Measurements from ENCODE around the gene RETNLB.

RETNLB gene, protein sequence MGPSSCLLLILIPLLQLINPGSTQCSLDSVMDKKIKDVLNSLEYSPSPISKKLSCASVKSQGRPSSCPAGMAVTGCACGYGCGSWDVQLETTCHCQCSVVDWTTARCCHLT

DNA sequence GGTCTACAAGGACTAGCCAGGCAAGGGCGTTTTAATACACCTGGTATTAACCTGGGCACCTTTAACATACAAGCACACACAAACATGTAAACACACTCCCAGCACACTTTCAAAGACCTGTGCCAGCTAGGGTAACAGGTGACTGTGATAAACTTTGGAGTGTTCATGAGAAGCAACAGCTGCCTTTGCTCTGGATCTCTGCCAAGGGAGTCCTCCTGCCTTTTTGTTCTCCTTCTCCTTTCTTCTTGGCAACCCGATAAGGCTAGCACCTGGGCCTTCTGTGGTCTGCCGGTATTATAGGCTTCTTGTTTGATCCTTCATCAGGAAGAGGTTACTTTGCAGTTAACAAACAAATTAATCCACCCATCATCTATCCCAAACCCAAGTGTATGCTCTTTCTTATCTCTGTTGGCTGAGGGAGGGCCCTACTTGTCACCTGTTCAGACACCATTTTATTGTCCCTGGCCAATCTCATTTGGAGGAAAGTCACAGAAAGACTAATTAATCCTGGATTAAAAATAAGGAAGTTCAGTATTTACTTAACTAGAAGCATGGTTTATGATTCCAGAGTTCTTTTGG lies at the start of gene RETNLB:
Gene RETNLB (minus strand): TSS at position 7 of the 579 bp plus-strand sequence. CDS start 225 bp downstream, outside the sequence.
- H3K4me3 ChIP-seq (ENCODE audit: low read depth in 1 of 2, low read length in 1 of 2) = no peak within 1 kb of the TSS
- H3K9me3 ChIP-seq = no peaks in the 10 kb centered on the region
- no peaks in the 10 kb centered on the region for H3K27me3 ChIP-seq
- H3K36me3 ChIP-seq = no peaks in the 10 kb centered on the region
- TF ChIP-seq CTCF (IDR thresholded peaks at IDR 0.05) = no peak
- no peak within 1 kb of the TSS for H3K27ac ChIP-seq
- no peaks in the 10 kb centered on the region for H3K4me1 ChIP-seq (ENCODE audit: control insufficient read depth in 1 of 2, insufficient read depth in 1 of 2, low read depth in 1 of 2, low read length in 1 of 2)

DNA sequence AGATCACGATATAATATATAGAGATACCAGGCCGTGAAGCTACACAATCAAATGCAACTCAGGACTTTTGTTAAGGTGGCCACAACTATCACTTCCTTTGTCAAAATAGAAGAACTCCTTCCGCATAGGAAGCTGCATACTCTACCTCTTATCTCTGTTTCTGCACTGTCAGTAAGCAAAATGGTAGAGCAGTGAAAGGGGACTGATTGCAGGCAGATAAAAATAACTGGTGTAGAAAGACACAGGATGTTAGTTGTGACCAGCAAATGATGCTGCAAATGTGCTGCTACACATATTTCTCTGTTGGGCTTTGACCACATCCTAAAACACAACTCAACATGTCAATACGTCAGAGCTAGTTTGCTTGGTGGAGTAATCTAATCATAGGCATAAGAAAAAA lies 49.1 kb upstream of the RETNLB start:
- Histone ChIP-seq H3K36me3 (no peaks in the 10 kb centered on the region), H3K4me3 (ENCODE audit: low read depth in 1 of 2, low read length in 1 of 2) (no peak overlapping the region), H3K27ac (no peak overlapping the region), H3K27me3 (no peaks in the 10 kb centered on the region), H3K9me3 (no peaks in the 10 kb centered on the region), H3K4me1 (ENCODE audit: control insufficient read depth in 1 of 2, insufficient read depth in 1 of 2, low read depth in 1 of 2, low read length in 1 of 2) (no peaks in the 10 kb centered on the region)
- TF ChIP-seq CTCF (IDR thresholded peaks at IDR 0.05) = no peak

GRCh38 chr3:108804966-108805365 lies 47.8 kb upstream of the RETNLB start:
- Histone ChIP-seq H3K4me1 (ENCODE audit: control insufficient read depth in 1 of 2, insufficient read depth in 1 of 2, low read depth in 1 of 2, low read length in 1 of 2) (no peaks in the 10 kb centered on the region), H3K4me3 (ENCODE audit: low read depth in 1 of 2, low read length in 1 of 2) (no peak overlapping the region), H3K27ac (no peak overlapping the region), H3K27me3 (no peaks in the 10 kb centered on the region), H3K36me3 (no peaks in the 10 kb centered on the region), H3K9me3 (no peaks in the 10 kb centered on the region)
- no peak for TF ChIP-seq CTCF (IDR thresholded peaks at IDR 0.05)

GRCh38 chr3:108804437-108804836 lies 47.2 kb upstream of the RETNLB start:
- Histone ChIP-seq H3K9me3 (no peaks in the 10 kb centered on the region), H3K36me3 (no peaks in the 10 kb centered on the region), H3K4me1 (ENCODE audit: control insufficient read depth in 1 of 2, insufficient read depth in 1 of 2, low read depth in 1 of 2, low read length in 1 of 2) (no peaks in the 10 kb centered on the region), H3K4me3 (ENCODE audit: low read depth in 1 of 2, low read length in 1 of 2) (no peak overlapping the region), H3K27me3 (no peaks in the 10 kb centered on the region), H3K27ac (no peak overlapping the region)
- TF ChIP-seq CTCF (IDR thresholded peaks at IDR 0.05) = no peak

GRCh38 chr3:108791473-108791872 lies 34.3 kb upstream of the RETNLB start:
- Histone ChIP-seq H3K36me3 (no peaks in the 10 kb centered on the region), H3K27me3 (no peaks in the 10 kb centered on the region), H3K4me1 (ENCODE audit: control insufficient read depth in 1 of 2, insufficient read depth in 1 of 2, low read depth in 1 of 2, low read length in 1 of 2) (no peaks in the 10 kb centered on the region), H3K4me3 (ENCODE audit: low read depth in 1 of 2, low read length in 1 of 2) (no peak overlapping the region), H3K27ac (no peak overlapping the region), H3K9me3 (no peaks in the 10 kb centered on the region)
- TF ChIP-seq CTCF (IDR thresholded peaks at IDR 0.05) = no peak

All from neutrophil (primary cell).